Skin of body (tissue), 2 donors: ENCODE results near the gene FAAH. TPM values are rescaled to one million over a fixed set of nuclear protein-coding genes. Genes with fewer than 3 reads are reported as not detected.

ENCODE experiments used
- DNase-seq: peaks from one replicate; lab custom pipeline; 2025; lab: John Stamatoyannopoulos, UW
- total RNA-seq: library from RNA; depleted of rRNA; stranded (reverse); fragments of >200 nt; gene quantifications from one replicate; pipeline ENCODE4 v1.2.3, GENCODE V29; 2014

Gene FAAH
- total RNA-seq, 1 donor from 2014 or later = 11.2 TPM

GRCh38 chr1:46449223-46450159, 55.4 kb downstream of the FAAH start:
- no peak for DNase-seq

- DNase-seq = no peak
Measured at GRCh38 chr1:46450160-46450517, 56.0 kb downstream of the FAAH start.

GRCh38 chr1:46451948-46452930, 58.1 kb downstream of the FAAH start:
- no peak for DNase-seq

GRCh38 chr1:46452931-46453325, 58.8 kb downstream of the FAAH start:
- DNase-seq = no peak

- DNase-seq = no peak
Measured at GRCh38 chr1:46453449-46453848, 59.3 kb downstream of the FAAH start.

GRCh38 chr1:46455951-46456350, 61.8 kb downstream of the FAAH start:
- DNase-seq = no peak

- no peak for DNase-seq
Measured at GRCh38 chr1:46456411-46456963, 62.4 kb downstream of the FAAH start.

GRCh38 chr1:46457178-46457577, 63.1 kb downstream of the FAAH start:
- no peak for DNase-seq

- no peak for DNase-seq
Measured at GRCh38 chr1:46458190-46458589, 64.1 kb downstream of the FAAH start.

GRCh38 chr1:46458846-46459245, 64.7 kb downstream of the FAAH start:
- DNase-seq = no peak

GRCh38 chr1:46459315-46459714, 65.2 kb downstream of the FAAH start:
- no peak for DNase-seq

- DNase-seq = no peak
Measured at GRCh38 chr1:46461017-46461808, 67.1 kb downstream of the FAAH start.

GRCh38 chr1:46461809-46462448, 67.8 kb downstream of the FAAH start:
- DNase-seq = no peak

Other genes starting within 250 kb of the FAAH start
- gene TSPAN1, start 219.2 kb upstream of the FAAH start, total RNA-seq = 0.39 TPM
- not detected for gene P3R3URF, start 217.8 kb upstream of the FAAH start, total RNA-seq
- 20.6 TPM for gene POMGNT1, start 195.9 kb upstream of the FAAH start, total RNA-seq
- 2.3 TPM for gene LURAP1, start 191.0 kb upstream of the FAAH start, total RNA-seq
- gene RAD54L, start 146.6 kb upstream of the FAAH start, total RNA-seq = 4.6 TPM
- gene LRRC41, start 90.7 kb upstream of the FAAH start, total RNA-seq = 48.4 TPM
- gene UQCRH, start 90.6 kb upstream of the FAAH start, total RNA-seq = 353 TPM
- gene NSUN4, start 53.5 kb upstream of the FAAH start, total RNA-seq = 14.2 TPM
- not detected for gene DMBX1, start 95.5 kb downstream of the FAAH start, total RNA-seq
- gene KNCN, start 157.3 kb downstream of the FAAH start, total RNA-seq = not detected
- gene MKNK1, start 210.0 kb downstream of the FAAH start, total RNA-seq = 27.0 TPM
- gene MOB3C, start 222.5 kb downstream of the FAAH start, total RNA-seq = 8.9 TPM